IMR-90 (cell line): ENCODE results near the gene TAS2R4. TPM values are rescaled to one million over a fixed set of nuclear protein-coding genes. Genes with fewer than 3 reads are reported as not detected.
"Not testable (repeated sequence)": the region's sequence is repeated elsewhere in the genome, so short reads cannot be mapped to it uniquely, and the experiment has no call there.

ENCODE experiments used
- ATAC-seq: fragments of 200-7000 bp; cut with Tn5 transposase; 2 replicates; pipeline ENCODE4 v1.9.1; 2020; ENCODE audit warnings: low read depth, mild to moderate bottlenecking, moderate library complexity
- BruUV-seq: library from RNA; stranded (reverse); fragments of 400-500 nt; replicated peaks from 2 replicates; lab custom pipeline; 2021; lab: Mats Ljungman, UMichigan
- CTCF ChIA-PET: fragments of 300-600 bp; formaldehyde crosslinking; extraction: SDS; loops from one replicate; lab custom pipeline; 2021; ENCODE audit warnings: antibody characterized with exemption; lab: Yijun Ruan, JAX
- POLR2A ChIA-PET: fragments of 300-600 bp; sonication (Branson Sonifier 250); formaldehyde crosslinking; loops from one replicate; lab custom pipeline; 2022; ENCODE audit warnings: antibody characterized with exemption; ENCODE audit not compliant: unreplicated experiment; lab: Charles Lee
- DNase-seq: peaks from one replicate; pipeline ENCODE4 v3.0.0; 2013
- H2AFZ ChIP-seq: replicated peaks from 2 replicates; pipeline ENCODE3; 2013; ENCODE audit warnings: low read length, mild to moderate bottlenecking; ENCODE audit not compliant: poor library complexity
- H2AK5ac ChIP-seq: 2 replicates; pipeline ENCODE4 v1.6.1; 2013; ENCODE audit warnings: low read depth, low read length, inconsistent platforms
- H2AK9ac ChIP-seq: replicated peaks from 2 replicates; pipeline ENCODE3; 2013; ENCODE audit warnings: mild to moderate bottlenecking, low read depth, low read length, moderate library complexity; ENCODE audit not compliant: poor library complexity
- H2BK120ac ChIP-seq: 2 replicates; pipeline ENCODE4 v1.6.1; 2013; ENCODE audit warnings: low read depth, low read length, inconsistent platforms
- H2BK15ac ChIP-seq: 3 replicates; pipeline ENCODE4 v1.6.1; 2013; ENCODE audit warnings: low read depth, low read length, inconsistent platforms
- H2BK20ac ChIP-seq: 2 replicates; pipeline ENCODE4 v1.6.1; 2013; ENCODE audit warnings: low read depth, mild to moderate bottlenecking, inconsistent platforms, low read length, moderate library complexity
- H2BK5ac ChIP-seq: 2 replicates; pipeline ENCODE4 v1.6.1; 2013; ENCODE audit warnings: mild to moderate bottlenecking, low read depth, low read length, inconsistent platforms; ENCODE audit not compliant: poor library complexity, severe bottlenecking
- H3K14ac ChIP-seq: replicated peaks from 2 replicates; pipeline ENCODE4 v1.6.1; 2013; ENCODE audit warnings: low read depth, low read length, inconsistent platforms
- H3K18ac ChIP-seq: 2 replicates; pipeline ENCODE4 v1.6.1; 2013; ENCODE audit warnings: low read depth, low read length, control low read depth
- H3K23ac ChIP-seq: 2 replicates; pipeline ENCODE4 v1.6.1; 2013; ENCODE audit warnings: low read depth, low read length, inconsistent platforms
- H3K27ac ChIP-seq: 2 replicates; pipeline ENCODE4 v1.5.1; 2013; ENCODE audit warnings: mild to moderate bottlenecking, control low read depth, low read length; ENCODE audit not compliant: insufficient read depth
- H3K27me3 ChIP-seq: 2 replicates; pipeline ENCODE4 v1.6.1; 2013; ENCODE audit warnings: low read length; ENCODE audit not compliant: control insufficient read depth, insufficient read depth
- H3K36me3 ChIP-seq: 2 replicates; pipeline ENCODE4 v1.6.1; 2013; ENCODE audit warnings: low read length, mixed read lengths; ENCODE audit not compliant: control insufficient read depth, insufficient read depth
- H3K4ac ChIP-seq: 2 replicates; pipeline ENCODE4 v1.6.1; 2013; ENCODE audit warnings: low read depth, low read length, inconsistent platforms
- H3K4me1 ChIP-seq: 2 replicates; pipeline ENCODE4 v1.6.1; 2013; ENCODE audit warnings: low read length, mixed read lengths; ENCODE audit not compliant: control insufficient read depth, insufficient read depth
- H3K4me2 ChIP-seq: 2 replicates; pipeline ENCODE4 v1.6.1; 2013; ENCODE audit warnings: low read depth, mild to moderate bottlenecking, control low read depth, low read length, moderate library complexity
- H3K4me3 ChIP-seq: 2 replicates; pipeline ENCODE4 v1.5.1; 2013; ENCODE audit warnings: low read depth, mild to moderate bottlenecking, control low read depth, low read length, moderate library complexity; ENCODE audit not compliant: insufficient read depth
- H3K56ac ChIP-seq: 2 replicates; pipeline ENCODE4 v1.6.1; 2013; ENCODE audit warnings: low read length, inconsistent platforms; ENCODE audit not compliant: insufficient read depth; ENCODE audit errors: extremely low read depth
- H3K79me1 ChIP-seq, 2 experiments: 2 replicates each; pipeline ENCODE4 v1.6.1; 2013; ENCODE audit warnings: low read length in 2 of 2, inconsistent platforms in 1 of 2, low read depth in 1 of 2
- H3K9ac ChIP-seq: 2 replicates; pipeline ENCODE4 v1.6.1; 2013; ENCODE audit warnings: low read depth, low read length, control low read depth
- H3K9me1 ChIP-seq: 2 replicates; pipeline ENCODE4 v1.6.1; 2013; ENCODE audit warnings: low read length, inconsistent platforms; ENCODE audit not compliant: insufficient read depth
- H3K9me3 ChIP-seq: 2 replicates; pipeline ENCODE4 v1.6.1; 2013; ENCODE audit warnings: low read length; ENCODE audit not compliant: control insufficient read depth, insufficient read depth
- H4K20me1 ChIP-seq: 2 replicates; pipeline ENCODE4 v1.6.1; 2013; ENCODE audit warnings: low read length, inconsistent platforms; ENCODE audit not compliant: insufficient read depth
- H4K5ac ChIP-seq: 2 replicates; pipeline ENCODE4 v1.6.1; 2013; ENCODE audit warnings: mild to moderate bottlenecking, low read depth, low read length, control low read depth
- H4K8ac ChIP-seq, 2 experiments: 2 replicates each; pipeline ENCODE4 v1.6.1; 2013; ENCODE audit warnings: low read depth in 2 of 2, low read length in 2 of 2, control low read depth in 1 of 2, inconsistent platforms in 1 of 2
- H4K91ac ChIP-seq: 2 replicates; pipeline ENCODE4 v1.6.1; 2013; ENCODE audit warnings: low read depth, low read length, inconsistent platforms; ENCODE audit not compliant: insufficient read depth
- WGBS, 2 experiments: methylation state at CpG; one replicate each; pipeline versions ENCODE4 v1.1.5 to v1.1.7; 2013; ENCODE audit warnings: missing lambda C conversion rate in 2 of 2; ENCODE audit not compliant: insufficient read length in 1 of 2; ENCODE audit errors: extremely low coverage in 2 of 2; 5-methylcytosine and 5-hydroxymethylcytosine counted together
- dilution Hi-C: fragments of 300-500 bp; cut with HindIII; formaldehyde crosslinking; loops from one replicate; pipeline ENCODE4 v1.14.3; 2018; ENCODE audit warnings: low sequenced_read_pairs; ENCODE audit not compliant: unreplicated experiment
- in situ Hi-C: fragments of 300-500 bp; cut with MboI; formaldehyde crosslinking; loops from 3 replicates; pipeline ENCODE4 v1.14.3; 2019; ENCODE audit warnings: low sequenced_read_pairs, inconsistent platforms, mixed read lengths
- intact Hi-C: fragments of 100-400 bp; cut with micrococcal nuclease; formaldehyde crosslinking; loops from 2 replicates; pipeline ENCODE4 v1.10.0; 2022
- polyA plus RNA-seq, 3 experiments: library from polyadenylated mRNA; depleted of rRNA; stranded (reverse); fragments of >200 nt; gene quantifications; 2 replicates each; pipeline ENCODE4 v1.2.3, GENCODE V29; 2012; ENCODE audit warnings: low replicate concordance in 1 of 3
- total RNA-seq: library from RNA; depleted of rRNA; stranded (reverse); fragments of >200 nt; gene quantifications from 2 replicates; pipeline ENCODE4 v1.2.3, GENCODE V29; 2012

TAS2R4 gene
- total and polyA plus RNA-seq, 2 of the 4 experiments (the other 2 are of a cell fraction), result 0.14 to 0.18 TPM

- dilution Hi-C loops, intact Hi-C loops, in situ Hi-C loops, POLR2A ChIA-PET, H3K4ac ChIP-seq, H3K79me1 ChIP-seq, H3K4me3 ChIP-seq, H3K9ac ChIP-seq, H4K5ac ChIP-seq, H4K91ac ChIP-seq, H3K4me1 ChIP-seq, H3K27ac ChIP-seq, H3K18ac ChIP-seq, CTCF ChIA-PET, H4K20me1 ChIP-seq, H2AFZ ChIP-seq, H2AK5ac ChIP-seq, BruUV-seq, H3K4me2 ChIP-seq, H3K56ac ChIP-seq, H2BK5ac ChIP-seq, H3K27me3 ChIP-seq, H3K14ac ChIP-seq, H4K8ac ChIP-seq, H3K23ac ChIP-seq, H2AK9ac ChIP-seq, H2BK20ac ChIP-seq, ATAC-seq, H2BK15ac ChIP-seq, H3K9me1 ChIP-seq, H2BK120ac ChIP-seq: not testable (repeated sequence)
- DNase-seq, result peak; percentile 6
- Histone ChIP-seq H3K36me3 (peaks cover 42% of the 10 kb centered on the region), H3K9me3 (peaks cover 15% of the 10 kb centered on the region)
- no CpG with 5 or more reads among the region's 10 CpGs for WGBS, 2 experiments
Measured at GRCh38 chr7:141751904-141752303, 24.6 kb upstream of the TAS2R4 start.
